Liver (tissue), 9 donors: ENCODE data around the gene ARMC9. TPM values are rescaled to one million over a fixed set of nuclear protein-coding genes. Genes with fewer than 3 reads are reported as not detected.

Experiments used
- DNase-seq: peaks from one replicate; pipeline ENCODE4 v3.0.0-alpha.2; 2017; ENCODE audit warnings: low spot score
- H3K27ac ChIP-seq, 2 donors: one replicate each; pipeline ENCODE4 v1.7.0; 2013; ENCODE audit warnings: inconsistent platforms in 2 of 2, low read length in 2 of 2, control low read depth in 1 of 2, low read depth in 1 of 2, mild to moderate bottlenecking in 1 of 2
- H3K27me3 ChIP-seq, 4 donors: one replicate each; pipeline versions ENCODE4 v1.6.1 to v1.7.0; 2013; ENCODE audit warnings: low read length in 3 of 4, inconsistent platforms in 1 of 4, mild to moderate bottlenecking in 1 of 4, moderate library complexity in 1 of 4; ENCODE audit not compliant: control insufficient read depth in 4 of 4, insufficient read depth in 4 of 4
- H3K36me3 ChIP-seq, 4 donors: one replicate each; pipeline versions ENCODE4 v1.6.1 to v1.7.0; 2013; ENCODE audit warnings: low read length in 3 of 4, mild to moderate bottlenecking in 3 of 4, low read depth in 1 of 4, moderate library complexity in 1 of 4; ENCODE audit not compliant: control insufficient read depth in 4 of 4, insufficient read depth in 3 of 4
- H3K4me1 ChIP-seq, 4 donors: one replicate each; pipeline versions ENCODE4 v1.6.1 to v1.7.0; 2013; ENCODE audit warnings: low read length in 3 of 4, mild to moderate bottlenecking in 3 of 4, moderate library complexity in 1 of 4; ENCODE audit not compliant: control insufficient read depth in 4 of 4, insufficient read depth in 4 of 4
- H3K4me3 ChIP-seq, 3 donors: one replicate each; pipeline versions ENCODE4 v1.6.1 to v1.7.0; 2013; ENCODE audit warnings: low read length in 3 of 3, control low read depth in 1 of 3, low read depth in 1 of 3, mild to moderate bottlenecking in 1 of 3
- H3K9ac ChIP-seq, 2 donors: one replicate each; pipeline ENCODE4 v1.7.0; 2013; ENCODE audit warnings: low read length in 2 of 2, mild to moderate bottlenecking in 2 of 2, moderate library complexity in 2 of 2, control low read depth in 1 of 2, low read depth in 1 of 2
- H3K9me3 ChIP-seq, 4 donors: one replicate each; pipeline versions ENCODE4 v1.6.1 to v1.7.0; 2013; ENCODE audit warnings: low read length in 3 of 4; ENCODE audit not compliant: control insufficient read depth in 4 of 4
- EGR1 ChIP-seq, 2 donors: IDR thresholded peaks; 2 replicates each; pipeline ENCODE4 v1.6.1; 2016 to 2018; ENCODE audit warnings: antibody characterized with exemption in 2 of 2, low read depth in 2 of 2
- FOXA1 ChIP-seq: IDR thresholded peaks from 2 replicates; pipeline ENCODE4 v1.6.1; 2016; ENCODE audit warnings: antibody characterized with exemption
- FOXA2 ChIP-seq: IDR thresholded peaks from 2 replicates; pipeline ENCODE4 v1.6.1; 2016; ENCODE audit warnings: antibody characterized with exemption
- GABPA ChIP-seq, 2 donors: IDR thresholded peaks in 1 of 2; conservative IDR thresholded peaks in 1 of 2; 2 replicates each; pipeline ENCODE4 v1.6.1; 2016; ENCODE audit warnings: antibody characterized with exemption in 2 of 2, mild to moderate bottlenecking in 1 of 2, moderate library complexity in 1 of 2
- HNF4A ChIP-seq, 2 donors: conservative IDR thresholded peaks; 2 replicates each; pipeline ENCODE4 v1.6.1; 2016; ENCODE audit warnings: antibody characterized with exemption in 2 of 2, mild to moderate bottlenecking in 2 of 2
- HNF4G ChIP-seq: IDR thresholded peaks from 2 replicates; pipeline ENCODE4 v1.6.1; 2016; ENCODE audit warnings: antibody characterized with exemption
- JUND ChIP-seq, 2 donors: IDR thresholded peaks; 2 replicates each; pipeline ENCODE4 v1.6.1; 2016; ENCODE audit warnings: antibody characterized with exemption in 2 of 2
- NR2F2 ChIP-seq: IDR thresholded peaks from 2 replicates; pipeline ENCODE4 v1.6.1; 2016; ENCODE audit warnings: antibody characterized with exemption
- RAD21 ChIP-seq, 2 donors: IDR thresholded peaks; 2 replicates each; pipeline ENCODE4 v1.6.1; 2016; ENCODE audit warnings: antibody characterized with exemption in 2 of 2, mild to moderate bottlenecking in 2 of 2
- RXRA ChIP-seq, 2 donors: IDR thresholded peaks; 2 replicates each; pipeline ENCODE4 v1.6.1; 2017 to 2018; ENCODE audit warnings: antibody characterized with exemption in 2 of 2, mild to moderate bottlenecking in 1 of 2
- SP1 ChIP-seq: IDR thresholded peaks from 2 replicates; pipeline ENCODE4 v1.6.1; 2018; ENCODE audit warnings: antibody characterized with exemption, mild to moderate bottlenecking
- TAF1 ChIP-seq: conservative IDR thresholded peaks from 2 replicates; pipeline ENCODE4 v1.6.1; 2016; ENCODE audit warnings: antibody characterized with exemption, mild to moderate bottlenecking
- YY1 ChIP-seq: IDR thresholded peaks from 2 replicates; pipeline ENCODE4 v1.6.1; 2016; ENCODE audit warnings: antibody characterized with exemption, mild to moderate bottlenecking
- WGBS: extraction: QIAGEN DNeasy Blood & Tissue Kit; methylation state at CpG from one replicate; pipeline ENCODE4 v1.1.7; 2013; 5-methylcytosine and 5-hydroxymethylcytosine counted together
- polyA plus RNA-seq, 2 donors: library from polyadenylated mRNA; stranded (reverse) in 1 of 2; unstranded in 1 of 2; fragments of 200-250 nt in 1 of 2; fragments of >200 nt in 1 of 2; fragmentation: Nextera tagmentation in 1 of 2; extraction: Ambion mirVana in 1 of 2; gene quantifications; one replicate each; pipeline versions ENCODE4 v1.2.1 to v1.2.3, GENCODE V29; 2013 to 2015
- total RNA-seq, 2 donors: library from RNA; depleted of rRNA; stranded (reverse); fragments of >200 nt; gene quantifications; one replicate each; pipeline ENCODE4 v1.2.3, GENCODE V29; 2014
- TF ChIP-seq, protein P1 (sequence below): IDR thresholded peaks from 2 replicates; pipeline ENCODE4 v1.6.1; 2016; ENCODE audit warnings: antibody characterized with exemption, mild to moderate bottlenecking
- TF ChIP-seq, protein P2 (sequence below): IDR thresholded peaks from 2 replicates; pipeline ENCODE4 v1.6.1; 2016; ENCODE audit warnings: antibody characterized with exemption
- TF ChIP-seq, protein P3 (sequence below): fragments of 150-350 bp; IDR thresholded peaks from 2 replicates; pipeline ENCODE4 v1.5.1; 2017; ENCODE audit warnings: improper control_type of control experiment, low read depth, low read length; ENCODE audit not compliant: missing input control
- TF ChIP-seq, protein P4 (sequence below): IDR thresholded peaks from 2 replicates; pipeline ENCODE4 v1.6.1; 2016; ENCODE audit warnings: antibody characterized with exemption
- TF ChIP-seq, protein P5 (sequence below): IDR thresholded peaks from 2 replicates; pipeline ENCODE4 v1.6.1; 2016; ENCODE audit warnings: antibody characterized with exemption
- donor health status: healthy.
- donor health status: healthy.
- donor health status: healthy.
- donor health status: healthy.
- donor health status: healthy.

The ARMC9 gene
- total and polyA plus RNA-seq, 4 donors, result 1.1 to 2.3 (median 1.8) TPM

DNA sequence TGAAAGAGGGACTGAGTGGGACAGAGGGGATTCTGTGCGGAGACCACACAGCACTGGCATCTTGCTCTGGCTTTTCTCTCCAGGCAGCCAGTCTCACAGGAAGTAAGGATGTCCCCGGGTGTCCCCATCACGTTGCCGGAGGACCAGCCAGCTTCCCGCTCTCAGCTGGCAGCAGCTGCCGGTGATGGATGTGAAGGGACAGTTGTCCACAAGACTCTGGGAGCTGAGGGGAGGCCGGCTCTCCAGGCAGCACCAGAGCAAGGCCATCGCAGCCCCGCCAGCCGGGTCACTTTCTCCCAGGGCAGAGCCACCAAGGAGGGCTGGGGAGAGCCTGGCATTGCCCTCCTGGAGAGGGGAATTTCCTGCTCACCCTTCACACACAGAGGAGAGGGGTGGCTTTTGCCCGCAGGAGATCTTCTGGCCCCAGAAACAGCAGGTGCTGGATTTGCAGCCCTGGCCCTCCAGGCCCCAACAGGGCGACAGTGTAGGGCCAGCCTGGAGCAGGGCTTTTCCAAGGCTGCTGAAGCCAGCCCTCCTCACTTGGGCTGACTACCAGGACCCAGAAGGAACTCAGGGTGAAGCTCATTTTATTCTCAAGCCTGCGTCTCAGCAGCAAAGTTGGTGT is 173.1 kb downstream of the ARMC9 start:
- Histone ChIP-seq H3K9ac (no peak overlapping the region), H3K9me3 (no peaks in the 10 kb centered on the region), H3K4me1 (no peaks in the 10 kb centered on the region), H3K36me3 (no peaks in the 10 kb centered on the region), H3K4me3 (no peak overlapping the region), H3K27ac (no peak overlapping the region), H3K27me3 (no peaks in the 10 kb centered on the region)
- TF ChIP-seq FOXA2 (no peak), YY1 (no peak), FOXA1 (no peak), RXRA (IDR thresholded peaks at IDR 0.05) (no peak)
- DNase-seq, result no peak
- 92% methylated on average over 13 of the region's 13 CpGs for WGBS

DNA sequence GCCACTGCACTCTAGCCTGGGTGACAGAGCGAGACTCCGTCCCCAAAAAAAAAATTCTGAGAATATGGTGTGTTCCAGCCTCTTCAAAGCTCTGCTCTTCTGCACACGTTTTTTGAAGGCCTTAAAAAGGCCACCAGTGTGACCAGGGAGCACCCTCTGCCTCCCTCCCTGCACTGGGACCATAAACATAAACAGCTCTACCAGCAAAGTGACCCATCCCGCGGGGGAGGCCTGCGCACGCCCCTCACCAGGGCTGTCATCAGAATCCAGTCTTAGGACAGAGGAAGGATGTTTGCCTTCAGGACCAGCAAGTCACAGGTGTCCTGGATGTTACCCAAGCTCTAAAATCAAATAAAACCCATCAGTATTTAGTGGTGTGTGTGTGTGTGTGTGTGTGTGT is 173.9 kb downstream of the ARMC9 start:
- no peaks in the 10 kb centered on the region for H3K36me3 ChIP-seq
- WGBS, result 89% methylated on average over 7 of the region's 7 CpGs
- no peak overlapping the region for H3K27ac ChIP-seq
- DNase-seq, result no peak
- H3K27me3 ChIP-seq, result no peaks in the 10 kb centered on the region
- H3K9ac ChIP-seq, result no peak overlapping the region
- no peaks in the 10 kb centered on the region for H3K9me3 ChIP-seq
- H3K4me3 ChIP-seq, result no peak overlapping the region
- H3K4me1 ChIP-seq, result no peaks in the 10 kb centered on the region
- TF ChIP-seq HNF4G (no peak), FOXA2 (no peak), NR2F2 (no peak), EGR1 (IDR thresholded peaks at IDR 0.05; ENCODE audit: low read depth in 2 of 2) (no peak), TAF1 (no peak), RAD21 (IDR thresholded peaks at IDR 0.05) (no peak), YY1 (no peak), SP1 (no peak), RXRA (IDR thresholded peaks at IDR 0.05) (no peak), JUND (IDR thresholded peaks at IDR 0.05) (no peak), FOXA1 (no peak), GABPA (IDR thresholded peaks at IDR 0.05 in 1 of 2, conservative IDR thresholded peaks at IDR 0.05 in 1 of 2) (no peak), HNF4A (conservative IDR thresholded peaks at IDR 0.05) (no peak)
- TF ChIP-seq, protein P1, sequence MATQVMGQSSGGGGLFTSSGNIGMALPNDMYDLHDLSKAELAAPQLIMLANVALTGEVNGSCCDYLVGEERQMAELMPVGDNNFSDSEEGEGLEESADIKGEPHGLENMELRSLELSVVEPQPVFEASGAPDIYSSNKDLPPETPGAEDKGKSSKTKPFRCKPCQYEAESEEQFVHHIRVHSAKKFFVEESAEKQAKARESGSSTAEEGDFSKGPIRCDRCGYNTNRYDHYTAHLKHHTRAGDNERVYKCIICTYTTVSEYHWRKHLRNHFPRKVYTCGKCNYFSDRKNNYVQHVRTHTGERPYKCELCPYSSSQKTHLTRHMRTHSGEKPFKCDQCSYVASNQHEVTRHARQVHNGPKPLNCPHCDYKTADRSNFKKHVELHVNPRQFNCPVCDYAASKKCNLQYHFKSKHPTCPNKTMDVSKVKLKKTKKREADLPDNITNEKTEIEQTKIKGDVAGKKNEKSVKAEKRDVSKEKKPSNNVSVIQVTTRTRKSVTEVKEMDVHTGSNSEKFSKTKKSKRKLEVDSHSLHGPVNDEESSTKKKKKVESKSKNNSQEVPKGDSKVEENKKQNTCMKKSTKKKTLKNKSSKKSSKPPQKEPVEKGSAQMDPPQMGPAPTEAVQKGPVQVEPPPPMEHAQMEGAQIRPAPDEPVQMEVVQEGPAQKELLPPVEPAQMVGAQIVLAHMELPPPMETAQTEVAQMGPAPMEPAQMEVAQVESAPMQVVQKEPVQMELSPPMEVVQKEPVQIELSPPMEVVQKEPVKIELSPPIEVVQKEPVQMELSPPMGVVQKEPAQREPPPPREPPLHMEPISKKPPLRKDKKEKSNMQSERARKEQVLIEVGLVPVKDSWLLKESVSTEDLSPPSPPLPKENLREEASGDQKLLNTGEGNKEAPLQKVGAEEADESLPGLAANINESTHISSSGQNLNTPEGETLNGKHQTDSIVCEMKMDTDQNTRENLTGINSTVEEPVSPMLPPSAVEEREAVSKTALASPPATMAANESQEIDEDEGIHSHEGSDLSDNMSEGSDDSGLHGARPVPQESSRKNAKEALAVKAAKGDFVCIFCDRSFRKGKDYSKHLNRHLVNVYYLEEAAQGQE, result no peak
- TF ChIP-seq, protein P2, sequence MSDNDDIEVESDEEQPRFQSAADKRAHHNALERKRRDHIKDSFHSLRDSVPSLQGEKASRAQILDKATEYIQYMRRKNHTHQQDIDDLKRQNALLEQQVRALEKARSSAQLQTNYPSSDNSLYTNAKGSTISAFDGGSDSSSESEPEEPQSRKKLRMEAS, result no peak
- TF ChIP-seq, protein P3, sequence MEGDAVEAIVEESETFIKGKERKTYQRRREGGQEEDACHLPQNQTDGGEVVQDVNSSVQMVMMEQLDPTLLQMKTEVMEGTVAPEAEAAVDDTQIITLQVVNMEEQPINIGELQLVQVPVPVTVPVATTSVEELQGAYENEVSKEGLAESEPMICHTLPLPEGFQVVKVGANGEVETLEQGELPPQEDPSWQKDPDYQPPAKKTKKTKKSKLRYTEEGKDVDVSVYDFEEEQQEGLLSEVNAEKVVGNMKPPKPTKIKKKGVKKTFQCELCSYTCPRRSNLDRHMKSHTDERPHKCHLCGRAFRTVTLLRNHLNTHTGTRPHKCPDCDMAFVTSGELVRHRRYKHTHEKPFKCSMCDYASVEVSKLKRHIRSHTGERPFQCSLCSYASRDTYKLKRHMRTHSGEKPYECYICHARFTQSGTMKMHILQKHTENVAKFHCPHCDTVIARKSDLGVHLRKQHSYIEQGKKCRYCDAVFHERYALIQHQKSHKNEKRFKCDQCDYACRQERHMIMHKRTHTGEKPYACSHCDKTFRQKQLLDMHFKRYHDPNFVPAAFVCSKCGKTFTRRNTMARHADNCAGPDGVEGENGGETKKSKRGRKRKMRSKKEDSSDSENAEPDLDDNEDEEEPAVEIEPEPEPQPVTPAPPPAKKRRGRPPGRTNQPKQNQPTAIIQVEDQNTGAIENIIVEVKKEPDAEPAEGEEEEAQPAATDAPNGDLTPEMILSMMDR, result no peak
- TF ChIP-seq, protein P4, sequence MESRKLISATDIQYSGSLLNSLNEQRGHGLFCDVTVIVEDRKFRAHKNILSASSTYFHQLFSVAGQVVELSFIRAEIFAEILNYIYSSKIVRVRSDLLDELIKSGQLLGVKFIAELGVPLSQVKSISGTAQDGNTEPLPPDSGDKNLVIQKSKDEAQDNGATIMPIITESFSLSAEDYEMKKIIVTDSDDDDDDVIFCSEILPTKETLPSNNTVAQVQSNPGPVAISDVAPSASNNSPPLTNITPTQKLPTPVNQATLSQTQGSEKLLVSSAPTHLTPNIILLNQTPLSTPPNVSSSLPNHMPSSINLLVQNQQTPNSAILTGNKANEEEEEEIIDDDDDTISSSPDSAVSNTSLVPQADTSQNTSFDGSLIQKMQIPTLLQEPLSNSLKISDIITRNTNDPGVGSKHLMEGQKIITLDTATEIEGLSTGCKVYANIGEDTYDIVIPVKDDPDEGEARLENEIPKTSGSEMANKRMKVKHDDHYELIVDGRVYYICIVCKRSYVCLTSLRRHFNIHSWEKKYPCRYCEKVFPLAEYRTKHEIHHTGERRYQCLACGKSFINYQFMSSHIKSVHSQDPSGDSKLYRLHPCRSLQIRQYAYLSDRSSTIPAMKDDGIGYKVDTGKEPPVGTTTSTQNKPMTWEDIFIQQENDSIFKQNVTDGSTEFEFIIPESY, result no peak
- TF ChIP-seq, protein P5, sequence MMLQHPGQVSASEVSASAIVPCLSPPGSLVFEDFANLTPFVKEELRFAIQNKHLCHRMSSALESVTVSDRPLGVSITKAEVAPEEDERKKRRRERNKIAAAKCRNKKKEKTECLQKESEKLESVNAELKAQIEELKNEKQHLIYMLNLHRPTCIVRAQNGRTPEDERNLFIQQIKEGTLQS, result no peak
